ENCODE results near the gene LDAH.

DNA sequence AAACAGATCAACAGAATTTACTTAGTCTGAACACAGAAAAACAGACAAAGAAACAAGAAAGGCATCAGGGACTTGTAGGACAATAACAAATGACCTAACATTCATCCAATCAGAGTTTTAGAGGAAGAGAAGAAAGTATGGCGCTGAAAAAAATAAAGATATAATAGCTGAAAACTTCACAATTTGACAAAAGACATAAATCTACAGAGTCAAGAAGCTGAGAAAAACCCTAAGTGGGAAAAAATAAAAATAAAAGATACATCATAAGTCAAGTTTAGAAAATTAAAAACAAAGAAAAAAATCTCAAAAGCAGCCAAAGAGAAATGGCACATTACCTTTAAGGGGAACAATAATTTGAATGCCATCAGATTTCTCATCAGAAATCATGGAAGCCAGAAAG, 7.7 kb downstream of the LDAH start:
- TF ChIP-seq, protein P1, sequence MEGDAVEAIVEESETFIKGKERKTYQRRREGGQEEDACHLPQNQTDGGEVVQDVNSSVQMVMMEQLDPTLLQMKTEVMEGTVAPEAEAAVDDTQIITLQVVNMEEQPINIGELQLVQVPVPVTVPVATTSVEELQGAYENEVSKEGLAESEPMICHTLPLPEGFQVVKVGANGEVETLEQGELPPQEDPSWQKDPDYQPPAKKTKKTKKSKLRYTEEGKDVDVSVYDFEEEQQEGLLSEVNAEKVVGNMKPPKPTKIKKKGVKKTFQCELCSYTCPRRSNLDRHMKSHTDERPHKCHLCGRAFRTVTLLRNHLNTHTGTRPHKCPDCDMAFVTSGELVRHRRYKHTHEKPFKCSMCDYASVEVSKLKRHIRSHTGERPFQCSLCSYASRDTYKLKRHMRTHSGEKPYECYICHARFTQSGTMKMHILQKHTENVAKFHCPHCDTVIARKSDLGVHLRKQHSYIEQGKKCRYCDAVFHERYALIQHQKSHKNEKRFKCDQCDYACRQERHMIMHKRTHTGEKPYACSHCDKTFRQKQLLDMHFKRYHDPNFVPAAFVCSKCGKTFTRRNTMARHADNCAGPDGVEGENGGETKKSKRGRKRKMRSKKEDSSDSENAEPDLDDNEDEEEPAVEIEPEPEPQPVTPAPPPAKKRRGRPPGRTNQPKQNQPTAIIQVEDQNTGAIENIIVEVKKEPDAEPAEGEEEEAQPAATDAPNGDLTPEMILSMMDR (conservative IDR thresholded peaks at IDR 0.05; ENCODE audit: low read depth in 2 of 2), result no peak
- no peak for TF ChIP-seq EZH2phosphoT487 (IDR thresholded peaks at IDR 0.05; ENCODE audit: unreplicated experiment)
- TF ChIP-seq, protein P2, sequence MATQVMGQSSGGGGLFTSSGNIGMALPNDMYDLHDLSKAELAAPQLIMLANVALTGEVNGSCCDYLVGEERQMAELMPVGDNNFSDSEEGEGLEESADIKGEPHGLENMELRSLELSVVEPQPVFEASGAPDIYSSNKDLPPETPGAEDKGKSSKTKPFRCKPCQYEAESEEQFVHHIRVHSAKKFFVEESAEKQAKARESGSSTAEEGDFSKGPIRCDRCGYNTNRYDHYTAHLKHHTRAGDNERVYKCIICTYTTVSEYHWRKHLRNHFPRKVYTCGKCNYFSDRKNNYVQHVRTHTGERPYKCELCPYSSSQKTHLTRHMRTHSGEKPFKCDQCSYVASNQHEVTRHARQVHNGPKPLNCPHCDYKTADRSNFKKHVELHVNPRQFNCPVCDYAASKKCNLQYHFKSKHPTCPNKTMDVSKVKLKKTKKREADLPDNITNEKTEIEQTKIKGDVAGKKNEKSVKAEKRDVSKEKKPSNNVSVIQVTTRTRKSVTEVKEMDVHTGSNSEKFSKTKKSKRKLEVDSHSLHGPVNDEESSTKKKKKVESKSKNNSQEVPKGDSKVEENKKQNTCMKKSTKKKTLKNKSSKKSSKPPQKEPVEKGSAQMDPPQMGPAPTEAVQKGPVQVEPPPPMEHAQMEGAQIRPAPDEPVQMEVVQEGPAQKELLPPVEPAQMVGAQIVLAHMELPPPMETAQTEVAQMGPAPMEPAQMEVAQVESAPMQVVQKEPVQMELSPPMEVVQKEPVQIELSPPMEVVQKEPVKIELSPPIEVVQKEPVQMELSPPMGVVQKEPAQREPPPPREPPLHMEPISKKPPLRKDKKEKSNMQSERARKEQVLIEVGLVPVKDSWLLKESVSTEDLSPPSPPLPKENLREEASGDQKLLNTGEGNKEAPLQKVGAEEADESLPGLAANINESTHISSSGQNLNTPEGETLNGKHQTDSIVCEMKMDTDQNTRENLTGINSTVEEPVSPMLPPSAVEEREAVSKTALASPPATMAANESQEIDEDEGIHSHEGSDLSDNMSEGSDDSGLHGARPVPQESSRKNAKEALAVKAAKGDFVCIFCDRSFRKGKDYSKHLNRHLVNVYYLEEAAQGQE (IDR thresholded peaks at IDR 0.05; ENCODE audit: unreplicated experiment), result no peak
- no peak for TF ChIP-seq EZH2 (IDR thresholded peaks at IDR 0.05; ENCODE audit: low read depth, unreplicated experiment)
- TF ChIP-seq ZNF331 (CRISPR knock-in tag; IDR thresholded peaks at IDR 0.05; ENCODE audit: low read depth), result no peak

All from GM23338 (cell line).